Activated T-helper 2 cell treated with anti-CD3 and anti-CD28 coated beads, Interferon-gamma antibody, Interleukin-2, Interleukin-4, amounts not matched to agents 10 μg/mL and 5 μg/mL and 100 μg/mL, durations not matched to agents 14 hours and 24 hours and 36 hours (primary cell): Measurements from ENCODE around the gene RAPH1. TPM values are rescaled to one million over a fixed set of nuclear protein-coding genes. Genes with fewer than 3 reads are reported as not detected.

Source experiments
- DNase-seq: peaks from one replicate; pipeline ENCODE4 v3.0.0; 2021; ENCODE audit warnings: low spot score
- H3K27ac Mint-ChIP-seq: one replicate; pipeline ENCODE4 v1.8.0; 2021; ENCODE audit warnings: mixed read lengths
- H3K27me3 Mint-ChIP-seq: one replicate; pipeline ENCODE4 v1.8.0; 2021; ENCODE audit warnings: low read depth, mixed read lengths
- H3K36me3 Mint-ChIP-seq: one replicate; pipeline ENCODE4 v1.8.0; 2021; ENCODE audit warnings: low read depth, mixed read lengths
- H3K4me1 Mint-ChIP-seq: one replicate; pipeline ENCODE4 v1.8.0; 2021; ENCODE audit warnings: low read depth, mixed read lengths
- H3K4me3 Mint-ChIP-seq: one replicate; pipeline ENCODE4 v1.8.0; 2021; ENCODE audit warnings: low read depth, mild to moderate bottlenecking, moderate library complexity, mixed read lengths
- H3K9me3 Mint-ChIP-seq: one replicate; pipeline ENCODE4 v1.8.0; 2021; ENCODE audit warnings: mixed read lengths
- intact Hi-C: fragments of 100-400 bp; cut with micrococcal nuclease; formaldehyde crosslinking; loops from one replicate; pipeline ENCODE4 v1.15.1; 2023
- total RNA-seq: library from RNA; stranded (reverse); gene quantifications from 2 replicates; pipeline ENCODE4 v1.2.3, GENCODE V29; 2022

The RAPH1 gene
- total RNA-seq, 1 donor from 2014 or later = 2.8 TPM

- Mint-ChIP-seq H3K27ac (no peak overlapping the region), H3K27me3 (no peaks in the 10 kb centered on the region), H3K36me3 (peaks cover 4% of the 10 kb centered on the region), H3K9me3 (no peaks in the 10 kb centered on the region), H3K4me1 (no peaks in the 10 kb centered on the region), H3K4me3 (no peak overlapping the region)
- intact Hi-C loops = no loop called here
- DNase-seq = no peak
These were observed 174.2 kb downstream of the RAPH1 start for GRCh38 chr2:203360833-203361430.

DNA sequence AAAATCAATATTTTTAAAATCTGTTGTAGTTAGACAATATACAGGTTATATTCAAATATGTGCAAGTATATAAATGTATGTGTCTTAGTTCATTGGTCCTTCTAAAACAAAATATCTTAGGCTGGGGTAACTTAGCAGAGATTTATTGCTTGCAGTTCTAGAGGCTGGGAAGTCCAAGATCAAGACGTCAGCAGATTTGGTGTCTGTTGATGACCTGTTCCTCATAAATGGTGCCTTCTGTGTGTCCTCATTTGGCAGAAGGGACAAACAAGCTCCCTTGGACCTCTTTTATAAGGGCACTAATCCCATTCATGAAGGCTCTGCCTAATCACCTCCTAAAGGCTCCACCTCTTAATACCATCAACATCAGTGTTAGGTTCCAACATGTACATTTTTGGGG is 175.7 kb downstream of the RAPH1 start:
- Mint-ChIP-seq H3K27me3 (no peaks in the 10 kb centered on the region), H3K9me3 (no peaks in the 10 kb centered on the region), H3K4me1 (no peaks in the 10 kb centered on the region), H3K4me3 (no peak overlapping the region), H3K27ac (no peak overlapping the region), H3K36me3 (peaks cover 4% of the 10 kb centered on the region)
- no peak for DNase-seq
- intact Hi-C loops = no loop called here

DNA sequence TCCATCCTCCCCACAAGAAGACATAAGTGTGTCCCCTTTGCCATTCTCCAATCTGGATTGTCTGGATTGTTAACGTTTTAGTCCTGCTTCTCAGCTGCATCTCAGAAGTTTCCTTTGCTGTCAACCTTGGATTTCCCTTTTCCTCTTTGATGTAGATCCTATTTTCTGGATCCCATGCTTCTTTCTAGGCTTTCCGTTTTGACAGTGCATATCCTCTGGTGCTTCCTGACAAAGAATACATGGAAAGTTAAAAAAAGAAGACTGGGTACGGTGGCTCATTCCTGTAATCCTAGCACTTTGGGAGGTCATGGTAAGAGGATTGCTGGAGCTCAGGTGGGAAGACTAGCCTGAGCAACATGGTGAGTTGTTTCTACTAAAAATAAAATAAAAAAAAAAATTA is 180.1 kb downstream of the RAPH1 start:
- no peak overlapping the region for H3K27ac Mint-ChIP-seq
- H3K9me3 Mint-ChIP-seq = no peaks in the 10 kb centered on the region
- no peak overlapping the region for H3K4me3 Mint-ChIP-seq
- intact Hi-C loops = no loop called here
- H3K36me3 Mint-ChIP-seq = peaks cover 4% of the 10 kb centered on the region
- H3K4me1 Mint-ChIP-seq = no peaks in the 10 kb centered on the region
- no peaks in the 10 kb centered on the region for H3K27me3 Mint-ChIP-seq
- no peak for DNase-seq

DNA sequence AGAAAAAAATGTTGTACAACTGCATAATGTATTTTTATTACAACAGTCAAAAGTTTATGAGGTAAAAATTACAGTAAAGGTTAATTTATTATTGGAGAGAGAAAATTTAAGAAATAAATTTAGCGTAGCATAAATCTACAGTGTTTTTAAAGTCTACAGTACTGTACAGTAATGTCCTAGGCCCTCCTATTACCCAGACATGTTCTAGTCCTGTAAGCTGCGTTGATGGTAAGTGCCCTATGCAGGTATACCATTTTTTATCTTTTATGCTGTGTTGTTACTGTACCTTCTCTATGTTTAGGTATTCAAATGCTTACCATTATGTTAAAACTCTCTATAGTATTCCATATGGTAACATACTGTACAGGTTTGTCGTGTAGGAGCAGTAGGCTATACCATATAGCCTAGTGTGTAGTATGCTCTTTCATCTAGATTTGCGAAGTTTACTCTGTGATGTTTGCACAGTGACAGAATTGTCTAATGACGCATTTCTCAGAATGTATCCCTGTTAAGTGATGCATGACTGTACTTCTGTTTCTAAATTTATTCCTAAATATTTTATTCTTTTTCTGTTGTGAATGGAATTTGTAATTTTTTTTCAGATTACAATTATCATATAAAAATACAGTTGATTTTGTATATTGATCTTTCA is 182.4 kb downstream of the RAPH1 start:
- intact Hi-C loops = no loop called here
- no peaks in the 10 kb centered on the region for H3K27me3 Mint-ChIP-seq
- no peaks in the 10 kb centered on the region for H3K36me3 Mint-ChIP-seq
- DNase-seq = no peak
- H3K27ac Mint-ChIP-seq = no peak overlapping the region
- no peaks in the 10 kb centered on the region for H3K4me1 Mint-ChIP-seq
- no peaks in the 10 kb centered on the region for H3K9me3 Mint-ChIP-seq
- no peak overlapping the region for H3K4me3 Mint-ChIP-seq

DNA sequence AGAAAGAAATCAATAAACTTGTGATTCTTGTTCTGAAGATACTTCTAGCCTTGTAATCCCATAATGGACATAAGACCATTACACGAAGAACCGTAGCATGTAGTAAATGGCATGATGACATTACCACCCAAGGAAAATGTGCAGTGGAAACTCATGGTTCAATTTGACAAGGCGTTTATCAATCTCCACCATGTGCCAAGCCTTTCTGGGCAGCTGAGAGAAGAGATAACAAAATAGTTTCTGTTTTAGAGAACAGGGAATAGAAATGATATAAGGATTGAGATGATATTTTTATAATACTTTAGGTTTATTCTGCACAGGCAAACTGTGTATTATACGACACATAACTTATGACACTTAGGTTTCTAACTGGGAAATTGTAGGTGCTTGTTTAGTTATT is 187.7 kb downstream of the RAPH1 start:
- H3K9me3 Mint-ChIP-seq = no peaks in the 10 kb centered on the region
- peaks cover 3% of the 10 kb centered on the region for H3K36me3 Mint-ChIP-seq
- H3K4me3 Mint-ChIP-seq = no peak overlapping the region
- H3K27ac Mint-ChIP-seq = no peak overlapping the region
- intact Hi-C loops = no loop called here
- H3K4me1 Mint-ChIP-seq = no peaks in the 10 kb centered on the region
- no peaks in the 10 kb centered on the region for H3K27me3 Mint-ChIP-seq
- no peak for DNase-seq

DNA sequence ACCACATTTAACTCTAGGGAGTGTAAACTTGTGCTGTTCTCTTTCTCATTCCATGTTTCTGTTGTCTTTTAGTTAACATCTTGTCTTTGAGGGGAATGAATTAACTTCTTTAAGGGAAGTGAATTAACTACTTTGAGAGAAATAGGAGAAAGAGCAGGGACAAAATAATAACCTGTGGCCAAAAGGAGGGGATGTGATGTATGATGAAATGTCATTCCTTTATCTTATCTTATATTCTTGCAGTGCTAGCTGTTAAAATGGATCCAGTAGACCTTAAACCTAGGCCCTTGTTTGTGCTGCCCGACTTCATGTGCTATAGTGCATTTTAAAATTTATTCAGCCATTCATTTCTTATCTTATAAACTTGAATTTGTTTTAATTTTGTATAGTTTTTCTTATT is 188.5 kb downstream of the RAPH1 start:
- Mint-ChIP-seq H3K27ac (no peak overlapping the region), H3K36me3 (peaks cover 3% of the 10 kb centered on the region), H3K4me1 (no peaks in the 10 kb centered on the region), H3K4me3 (no peak overlapping the region), H3K27me3 (no peaks in the 10 kb centered on the region), H3K9me3 (no peaks in the 10 kb centered on the region)
- DNase-seq = no peak
- intact Hi-C loops = no loop called here

- Mint-ChIP-seq H3K4me3 (no peak overlapping the region), H3K27me3 (no peaks in the 10 kb centered on the region), H3K9me3 (no peaks in the 10 kb centered on the region), H3K36me3 (peaks cover 3% of the 10 kb centered on the region), H3K4me1 (peaks cover 2% of the 10 kb centered on the region), H3K27ac (no peak overlapping the region)
- no peak for DNase-seq
- intact Hi-C loops = no loop called here
These were observed 190.4 kb downstream of the RAPH1 start for GRCh38 chr2:203344667-203345066.

Other genes starting within 250 kb of the RAPH1 start
- gene ABI2, start 206.9 kb downstream of the RAPH1 start, total RNA-seq = 36.2 and 36.6 TPM in 2 replicates
- 53.6 and 59.3 TPM in 2 replicates for gene CD28, start 171.3 kb upstream of the RAPH1 start, total RNA-seq